ACC112 (cell line): ENCODE data around the gene MROH8.
A peak's percentile ranks its signal among the peaks of the same experiment; 100 is the strongest.

Experiments
- H2AFZ ChIP-seq: fragments of 200-600 bp; sonication (generic); one replicate; pipeline ENCODE4 v1.6.0; 2017; ENCODE audit warnings: antibody characterized with exemption, low read length; ENCODE audit not compliant: unreplicated experiment
- H3K27ac ChIP-seq: fragments of 200-600 bp; sonication (generic); 2 replicates; pipeline ENCODE4 v1.5.1; 2014; ENCODE audit warnings: low read depth, mild to moderate bottlenecking, antibody characterized with exemption, low read length, moderate library complexity
- H3K27me3 ChIP-seq: fragments of 200-600 bp; sonication (generic); 2 replicates; pipeline ENCODE4 v1.6.1; 2014; ENCODE audit warnings: mild to moderate bottlenecking, antibody characterized with exemption, low read length, moderate library complexity, mixed read lengths; ENCODE audit not compliant: insufficient read depth
- H3K36me3 ChIP-seq: fragments of 200-600 bp; sonication (generic); 2 replicates; pipeline ENCODE4 v1.6.1; 2016; ENCODE audit warnings: mild to moderate bottlenecking, antibody characterized with exemption, low read length, moderate library complexity, mixed read lengths; ENCODE audit not compliant: insufficient read depth
- H3K4me1 ChIP-seq: fragments of 200-600 bp; sonication (generic); one replicate; pipeline ENCODE4 v1.6.1; 2016; ENCODE audit warnings: low read length, mixed read lengths; ENCODE audit not compliant: insufficient read depth, unreplicated experiment, control insufficient read depth
- H3K4me3 ChIP-seq: fragments of 200-600 bp; sonication (generic); 2 replicates; pipeline ENCODE4 v1.5.1; 2014; ENCODE audit warnings: mild to moderate bottlenecking, low read depth, low read length
- H3K79me2 ChIP-seq: fragments of 200-600 bp; sonication (generic); one replicate; pipeline ENCODE4 v1.6.0; 2016; ENCODE audit warnings: low read length; ENCODE audit not compliant: control insufficient read depth, unreplicated experiment, insufficient read depth

The MROH8 gene

DNA sequence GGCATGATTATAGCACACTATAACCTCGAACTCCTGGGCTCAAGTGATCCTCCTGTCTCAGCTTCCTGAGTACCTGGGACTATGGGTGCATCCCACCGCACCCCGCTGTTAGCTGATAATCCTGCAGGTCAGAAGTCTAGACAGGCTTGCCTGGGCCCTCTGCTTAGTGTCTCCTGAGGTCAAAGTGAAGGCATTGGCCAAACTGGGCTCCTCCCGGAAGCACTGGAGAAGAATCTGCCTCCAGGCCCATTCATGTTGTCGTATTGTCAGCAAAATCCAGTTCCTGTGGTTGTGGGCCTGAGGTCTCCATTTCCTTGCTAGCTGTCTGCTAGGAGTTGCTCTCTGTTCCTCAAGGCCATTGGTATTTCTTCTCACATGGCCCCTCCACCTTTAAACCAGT, 6.3 kb upstream of the MROH8 start:
- H2AFZ ChIP-seq: no peak overlapping the region
- H3K27ac ChIP-seq: no peak overlapping the region
- peaks cover 68% of the 10 kb centered on the region for H3K79me2 ChIP-seq
- no peaks in the 10 kb centered on the region for H3K27me3 ChIP-seq
- peaks cover 5% of the 10 kb centered on the region; the same call in 1 of the 2 replicates for H3K36me3 ChIP-seq
- peaks cover under 1% of the 10 kb centered on the region for H3K4me1 ChIP-seq
- no peak overlapping the region for H3K4me3 ChIP-seq

DNA sequence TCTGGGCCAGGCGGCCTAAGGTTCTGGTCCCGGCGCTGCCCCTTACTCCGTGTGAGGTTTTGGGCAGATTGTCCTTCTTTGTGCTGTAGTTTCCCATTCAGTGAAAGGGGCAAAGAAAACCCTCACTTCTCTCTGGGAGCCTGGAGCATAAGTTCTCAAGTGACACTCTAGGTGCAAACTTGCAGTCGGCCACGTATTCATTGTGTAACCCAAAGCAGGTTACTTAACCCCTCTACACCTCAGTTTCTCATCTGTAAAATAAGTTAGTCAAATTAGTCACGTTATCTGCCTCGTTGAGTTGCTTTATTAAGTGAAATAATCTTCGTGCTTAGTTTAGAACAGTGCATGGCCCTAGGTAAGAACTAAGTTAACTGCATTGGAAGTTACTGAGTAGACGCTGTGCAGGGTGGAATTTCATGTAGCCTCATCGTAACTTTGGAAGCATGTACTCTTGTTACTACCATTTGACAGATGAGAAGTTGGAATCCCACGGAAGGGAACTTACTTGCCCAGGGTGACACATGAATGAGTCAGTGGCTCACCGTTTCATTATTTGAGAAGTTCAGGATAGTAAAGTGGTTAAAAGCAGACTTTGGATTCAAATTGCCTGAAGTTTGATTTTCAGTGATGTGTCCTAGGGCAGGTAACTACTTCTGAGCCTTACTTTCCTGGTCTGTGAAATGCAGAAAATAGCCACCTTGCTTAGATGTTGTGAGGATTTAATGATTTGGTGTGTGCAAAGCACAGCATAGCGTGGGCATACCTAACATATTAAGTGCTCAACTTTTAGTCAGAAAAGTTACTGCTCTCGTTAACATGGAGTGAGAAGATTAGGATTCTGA, 556 bp upstream of the MROH8 start:
- no peak overlapping the region for H2AFZ ChIP-seq

DNA sequence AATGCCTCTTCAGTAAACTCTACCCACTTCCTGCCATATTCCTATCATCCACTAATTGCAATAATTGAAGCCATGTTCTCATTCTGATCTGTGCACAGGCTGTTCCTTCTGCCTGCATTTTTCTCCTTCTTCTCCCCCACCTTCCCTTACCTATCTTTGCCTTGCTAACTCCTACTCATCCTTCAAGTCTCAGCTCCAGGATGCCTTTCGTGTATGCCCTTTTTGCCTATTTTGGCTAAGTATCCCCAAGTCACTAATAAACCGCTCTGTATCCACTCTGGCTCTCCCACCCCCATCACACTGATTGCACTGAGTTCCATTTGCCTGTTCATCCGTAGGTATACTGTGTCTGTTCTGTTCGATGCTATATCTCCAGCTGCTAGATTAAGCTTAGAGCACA, 6.5 kb downstream of the MROH8 start:
- no peak overlapping the region for H3K27ac ChIP-seq
- H3K4me3 ChIP-seq: no peak overlapping the region
- no peak overlapping the region for H2AFZ ChIP-seq
- H3K27me3 ChIP-seq: no peaks in the 10 kb centered on the region
- H3K4me1 ChIP-seq: no peaks in the 10 kb centered on the region
- no peaks in the 10 kb centered on the region for H3K36me3 ChIP-seq
- peaks cover 3% of the 10 kb centered on the region for H3K79me2 ChIP-seq

More for the DNA sequence above, 556 bp upstream of the MROH8 start:
- Histone ChIP-seq H3K27me3 (no peaks in the 10 kb centered on the region), H3K4me3 (peak overlapping the region; percentile 92), H3K27ac (peak overlapping the region; percentile 76), H3K4me1 (peaks cover 8% of the 10 kb centered on the region), H3K79me2 (peaks cover 59% of the 10 kb centered on the region), H3K36me3 (no peaks in the 10 kb centered on the region)

DNA sequence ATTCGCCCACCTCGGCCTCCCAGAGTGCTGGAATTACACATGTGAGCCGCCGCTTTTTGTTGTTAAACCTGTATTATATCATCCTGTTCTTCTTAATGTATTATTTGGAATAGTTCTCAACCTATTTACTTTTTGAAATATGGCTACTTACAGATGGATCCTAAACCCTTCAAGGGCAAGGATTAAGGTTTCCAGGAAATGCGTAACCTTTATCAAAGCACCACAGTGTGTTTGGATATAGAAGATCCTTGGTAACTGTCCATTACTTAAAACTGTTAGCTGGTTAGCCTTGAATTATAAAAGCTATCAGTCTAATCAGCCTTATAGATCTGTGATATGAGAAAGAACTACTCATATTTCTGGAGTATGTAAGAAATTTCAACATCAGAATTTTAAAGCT, 12.5 kb downstream of the MROH8 start:
- no peaks in the 10 kb centered on the region for H3K79me2 ChIP-seq
- H3K27ac ChIP-seq: no peak overlapping the region
- H3K4me1 ChIP-seq: no peaks in the 10 kb centered on the region
- no peak overlapping the region for H3K4me3 ChIP-seq
- H3K36me3 ChIP-seq: no peaks in the 10 kb centered on the region
- peaks cover 10% of the 10 kb centered on the region for H3K27me3 ChIP-seq
- no peak overlapping the region for H2AFZ ChIP-seq

DNA sequence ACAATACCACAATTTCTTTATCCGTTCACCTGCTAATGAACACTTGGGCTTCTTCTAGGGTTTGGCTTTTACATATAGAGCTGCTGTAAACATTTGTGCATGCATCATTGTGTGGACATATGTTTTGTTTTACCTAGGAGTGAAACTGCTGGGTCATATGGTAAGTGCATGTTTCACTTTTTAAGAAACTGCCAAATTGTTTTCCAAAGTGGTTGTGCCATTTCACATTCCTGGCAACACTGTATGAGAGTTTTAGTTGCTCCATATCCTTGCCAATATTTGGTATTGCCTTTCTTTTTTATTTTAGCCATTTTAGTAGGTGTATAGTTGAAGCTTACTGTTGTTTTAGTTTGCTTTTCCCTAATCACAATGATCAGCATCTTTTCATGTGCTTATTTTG, 14.3 kb downstream of the MROH8 start:
- Histone ChIP-seq H3K4me3 (no peak overlapping the region), H3K4me1 (no peaks in the 10 kb centered on the region), H3K36me3 (no peaks in the 10 kb centered on the region), H3K27me3 (peaks cover 10% of the 10 kb centered on the region), H2AFZ (no peak overlapping the region), H3K27ac (no peak overlapping the region), H3K79me2 (no peaks in the 10 kb centered on the region)

DNA sequence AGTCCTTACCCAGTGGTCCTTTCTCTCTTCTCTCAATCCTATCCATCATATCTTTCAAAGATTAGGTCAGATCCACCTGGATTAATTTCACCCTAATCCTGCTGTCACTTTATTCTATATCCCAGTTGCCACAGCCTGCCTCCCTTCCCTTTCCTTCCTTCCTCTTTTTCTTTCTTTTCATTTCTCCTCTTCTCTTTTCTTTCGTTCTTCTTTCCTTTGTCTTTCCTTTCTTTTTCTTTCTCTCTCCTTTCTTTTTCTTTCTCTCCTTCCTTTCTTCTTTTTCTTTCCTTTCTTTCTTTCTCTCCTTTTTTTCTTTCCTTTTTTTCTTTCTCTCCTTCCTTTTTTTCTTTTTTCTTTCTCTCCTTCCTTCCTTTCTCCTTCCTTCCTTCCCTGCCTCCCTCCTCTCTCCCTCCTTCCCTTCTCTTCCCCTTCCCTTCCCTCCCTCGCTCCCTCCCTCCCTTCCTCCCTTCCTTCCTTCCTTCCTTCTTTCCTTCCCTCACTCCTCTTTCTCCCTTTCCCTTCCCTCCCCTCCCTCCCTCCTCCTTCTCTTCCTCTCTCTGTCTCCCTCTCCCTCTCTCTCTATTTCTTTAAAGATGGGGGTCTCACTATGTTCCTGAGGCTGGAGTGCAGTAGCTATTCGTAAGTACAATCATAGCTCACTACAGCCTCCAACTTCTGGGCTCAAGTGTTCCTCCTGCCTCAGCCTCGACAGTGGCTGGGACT, 15.4 kb downstream of the MROH8 start:
- no peak overlapping the region for H3K27ac ChIP-seq
- H3K4me3 ChIP-seq: no peak overlapping the region

DNA sequence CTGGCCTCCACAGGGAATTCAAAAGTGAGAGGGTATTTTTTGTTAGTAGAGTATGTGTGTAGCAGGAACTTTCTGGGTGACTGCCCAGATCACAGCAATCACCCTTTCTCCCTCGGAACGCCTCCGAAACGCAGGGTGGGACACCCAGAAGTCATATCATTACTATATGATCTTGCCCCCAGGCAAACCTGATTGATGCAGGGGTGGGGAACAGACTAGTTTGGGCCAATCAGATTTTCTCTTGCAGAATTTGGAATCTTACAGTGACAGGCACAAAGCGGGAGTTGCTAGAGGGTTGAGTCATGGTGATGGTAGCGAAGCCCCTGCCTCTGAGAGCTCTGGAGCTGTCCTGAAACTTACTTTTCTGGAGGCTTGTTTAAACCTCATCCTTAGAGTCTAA, 16.7 kb downstream of the MROH8 start:
- Histone ChIP-seq H3K27me3 (peaks cover 10% of the 10 kb centered on the region), H3K36me3 (no peaks in the 10 kb centered on the region), H3K79me2 (no peaks in the 10 kb centered on the region), H3K4me3 (no peak overlapping the region), H3K4me1 (no peaks in the 10 kb centered on the region), H3K27ac (no peak overlapping the region), H2AFZ (no peak overlapping the region)

More for the DNA sequence above, 15.4 kb downstream of the MROH8 start:
- peaks cover 10% of the 10 kb centered on the region for H3K27me3 ChIP-seq
- no peak overlapping the region for H2AFZ ChIP-seq
- H3K36me3 ChIP-seq: no peaks in the 10 kb centered on the region
- no peaks in the 10 kb centered on the region for H3K79me2 ChIP-seq
- no peaks in the 10 kb centered on the region for H3K4me1 ChIP-seq

DNA sequence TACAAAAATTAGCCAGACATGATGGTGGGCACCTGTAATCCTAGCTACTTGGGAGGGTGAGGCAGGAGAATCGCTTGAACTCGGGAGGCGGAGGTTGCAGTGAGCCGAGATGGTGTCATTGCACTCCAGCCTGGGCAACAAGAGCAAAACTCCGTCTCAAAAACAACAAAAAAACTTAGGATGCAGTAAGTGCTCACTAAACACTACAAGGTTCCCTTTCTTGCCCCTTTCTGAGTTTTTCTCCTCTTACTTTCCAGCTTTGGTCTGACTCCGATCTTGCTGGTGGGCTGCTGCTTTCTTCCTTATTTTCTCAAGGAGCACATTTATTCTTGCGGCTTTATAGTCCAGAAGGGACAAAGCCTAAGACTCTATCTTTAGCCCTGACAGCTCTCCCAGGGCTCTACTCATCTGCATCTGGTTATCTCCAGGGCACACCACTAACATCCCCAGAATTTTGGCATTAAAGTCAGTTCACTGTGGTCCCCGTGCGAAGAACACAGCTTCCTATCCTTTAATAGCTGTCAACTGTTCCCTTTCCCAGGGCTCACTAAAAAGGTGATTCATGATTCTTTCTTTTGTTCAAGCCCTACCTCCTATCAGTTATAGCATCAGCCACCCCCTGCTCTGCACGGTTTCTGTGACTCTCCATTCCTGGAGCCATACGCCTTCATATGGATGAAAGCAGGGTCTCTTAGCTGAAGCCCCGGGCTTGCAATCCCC, 17.4 kb downstream of the MROH8 start:
- Histone ChIP-seq H3K36me3 (no peaks in the 10 kb centered on the region), H3K4me1 (no peaks in the 10 kb centered on the region), H3K4me3 (no peak overlapping the region), H2AFZ (no peak overlapping the region), H3K27me3 (peaks cover 10% of the 10 kb centered on the region), H3K27ac (no peak overlapping the region), H3K79me2 (no peaks in the 10 kb centered on the region)

DNA sequence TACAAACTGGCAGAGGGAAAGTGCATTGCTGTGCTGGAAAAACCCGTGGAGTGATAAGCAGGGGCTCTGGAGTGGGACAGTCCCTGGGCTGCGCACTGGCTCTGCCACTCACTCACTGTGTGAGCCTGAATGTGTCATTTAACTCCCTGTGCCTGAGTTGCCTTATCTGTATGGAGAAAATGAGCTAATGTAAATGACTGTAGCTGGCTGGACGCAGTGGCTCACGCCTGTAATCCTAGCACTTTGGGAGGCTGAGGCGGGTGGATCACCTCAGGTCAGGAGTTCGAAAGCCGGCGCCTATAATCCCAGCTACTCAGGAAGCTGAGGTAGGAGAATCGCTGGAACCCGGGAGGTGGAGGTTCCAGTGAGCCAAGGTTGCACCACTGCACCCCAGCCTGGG, 18.7 kb downstream of the MROH8 start:
- H3K27me3 ChIP-seq: peaks cover 10% of the 10 kb centered on the region
- no peak overlapping the region for H3K27ac ChIP-seq

DNA sequence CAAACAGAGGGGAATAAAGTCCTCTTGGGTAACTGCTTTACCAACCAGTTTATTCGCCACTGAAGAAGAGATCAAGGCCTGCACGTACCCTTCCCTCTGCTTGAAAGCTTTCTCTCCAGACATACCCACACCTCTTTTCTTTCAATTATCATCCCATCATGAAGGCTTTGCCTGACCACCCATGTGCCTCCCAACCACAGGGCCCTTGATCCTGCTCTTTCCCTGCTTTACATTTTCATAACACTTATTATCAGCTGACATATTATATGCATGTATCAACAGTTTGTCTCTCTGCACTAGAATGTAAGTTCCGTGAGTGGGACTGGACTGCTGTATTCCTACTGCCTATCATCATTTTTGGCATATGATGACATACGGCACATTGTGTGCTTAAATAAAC, 21.1 kb downstream of the MROH8 start:
- H3K27me3 ChIP-seq: no peaks in the 10 kb centered on the region; the same call in 1 of the 2 replicates
- no peak overlapping the region for H3K4me3 ChIP-seq
- H3K36me3 ChIP-seq: no peaks in the 10 kb centered on the region
- no peak overlapping the region for H3K27ac ChIP-seq
- H3K79me2 ChIP-seq: no peaks in the 10 kb centered on the region
- no peak overlapping the region for H2AFZ ChIP-seq
- no peaks in the 10 kb centered on the region for H3K4me1 ChIP-seq

More for the DNA sequence above, 18.7 kb downstream of the MROH8 start:
- Histone ChIP-seq H3K79me2 (no peaks in the 10 kb centered on the region), H3K4me1 (no peaks in the 10 kb centered on the region), H3K36me3 (no peaks in the 10 kb centered on the region), H2AFZ (no peak overlapping the region), H3K4me3 (no peak overlapping the region)
